ENCODE results near the gene KRT72. TPM values are rescaled to one million over a fixed set of nuclear protein-coding genes. Genes with fewer than 3 reads are reported as not detected.
"Not testable (repeated sequence)": the region's sequence is repeated elsewhere in the genome, so short reads cannot be mapped to it uniquely, and the experiment has no call there.

Gene KRT72
- polyA plus RNA-seq, 1 donor (not counting 4 experiments of a cell fraction or from before 2014, with no cell fraction given), result not detected

DNA sequence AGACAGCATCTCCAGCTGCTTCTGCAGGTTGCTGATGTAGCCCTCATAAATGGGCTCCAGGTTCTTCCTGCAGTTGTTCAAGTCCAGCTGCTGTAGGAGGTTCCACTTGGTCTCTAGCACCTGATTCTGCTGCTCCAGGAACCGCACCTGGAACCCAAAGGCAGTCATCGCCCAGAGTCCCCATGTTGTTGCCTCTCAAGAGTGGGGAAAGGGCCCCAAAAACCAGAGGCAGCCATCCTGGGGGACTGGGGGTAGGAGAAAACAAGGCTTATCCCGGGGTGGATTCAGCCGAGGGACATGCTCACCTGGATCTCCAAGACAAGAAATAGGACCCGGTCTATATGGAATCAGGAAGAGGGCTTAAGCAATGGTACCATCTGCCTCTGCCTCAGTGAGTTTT is 2.3 kb downstream of the KRT72 start:
- no peak overlapping the region for H3K9ac ChIP-seq (ENCODE audit: control insufficient read depth, extremely low read depth, insufficient read depth, low read length)
- dilution Hi-C loops (cut with MboI; ENCODE audit: extremely low pct_ligation_motif_present, low sequenced_read_pairs), result no loop called here
- no peak for FAIRE-seq
- H3K9me1 ChIP-seq (ENCODE audit: control insufficient read depth, extremely low read depth, insufficient read depth, low read length), result no peaks in the 10 kb centered on the region
- H4K20me1 ChIP-seq (ENCODE audit: control insufficient read depth, extremely low read depth, insufficient read depth, low read length), result no peaks in the 10 kb centered on the region
- no peak overlapping the region for H3K4me2 ChIP-seq (ENCODE audit: control insufficient read depth, extremely low read depth, insufficient read depth, low read depth, low read length)
- no peaks in the 10 kb centered on the region for H3K9me3 ChIP-seq (ENCODE audit: control insufficient read depth, low read depth, low read length)
- TF ChIP-seq, protein P1, sequence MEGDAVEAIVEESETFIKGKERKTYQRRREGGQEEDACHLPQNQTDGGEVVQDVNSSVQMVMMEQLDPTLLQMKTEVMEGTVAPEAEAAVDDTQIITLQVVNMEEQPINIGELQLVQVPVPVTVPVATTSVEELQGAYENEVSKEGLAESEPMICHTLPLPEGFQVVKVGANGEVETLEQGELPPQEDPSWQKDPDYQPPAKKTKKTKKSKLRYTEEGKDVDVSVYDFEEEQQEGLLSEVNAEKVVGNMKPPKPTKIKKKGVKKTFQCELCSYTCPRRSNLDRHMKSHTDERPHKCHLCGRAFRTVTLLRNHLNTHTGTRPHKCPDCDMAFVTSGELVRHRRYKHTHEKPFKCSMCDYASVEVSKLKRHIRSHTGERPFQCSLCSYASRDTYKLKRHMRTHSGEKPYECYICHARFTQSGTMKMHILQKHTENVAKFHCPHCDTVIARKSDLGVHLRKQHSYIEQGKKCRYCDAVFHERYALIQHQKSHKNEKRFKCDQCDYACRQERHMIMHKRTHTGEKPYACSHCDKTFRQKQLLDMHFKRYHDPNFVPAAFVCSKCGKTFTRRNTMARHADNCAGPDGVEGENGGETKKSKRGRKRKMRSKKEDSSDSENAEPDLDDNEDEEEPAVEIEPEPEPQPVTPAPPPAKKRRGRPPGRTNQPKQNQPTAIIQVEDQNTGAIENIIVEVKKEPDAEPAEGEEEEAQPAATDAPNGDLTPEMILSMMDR (optimal IDR thresholded peaks at IDR 0.05 in 1 of 3, IDR thresholded peaks at IDR 0.05 in 1 of 3, conservative IDR thresholded peaks at IDR 0.05 in 1 of 3; ENCODE audit: extremely low read depth in 1 of 3, insufficient read depth in 2 of 3, low read length in 3 of 3), result no peak
- TF ChIP-seq EZH2 (IDR thresholded peaks at IDR 0.05; ENCODE audit: low read length), result no peak
- H3K4me1 ChIP-seq (ENCODE audit: control insufficient read depth, extremely low read depth, insufficient read depth, low read length), result no peaks in the 10 kb centered on the region
- H3K27ac ChIP-seq (ENCODE audit: control insufficient read depth, insufficient read depth, low read length), result no peak overlapping the region
- H3K36me3 ChIP-seq (ENCODE audit: control insufficient read depth in 2 of 2, extremely low read depth in 1 of 2, insufficient read depth in 2 of 2, low read length in 2 of 2), result no peaks in the 10 kb centered on the region
- no peak overlapping the region for H2AFZ ChIP-seq (ENCODE audit: control insufficient read depth, low read length)
- DNase-seq (ENCODE audit: low read depth, low spot score), result no peak
- peaks cover 40% of the 10 kb centered on the region for H3K27me3 ChIP-seq (ENCODE audit: control insufficient read depth, extremely low read depth, insufficient read depth, low read length)
- no peaks in the 10 kb centered on the region for H3K79me2 ChIP-seq (ENCODE audit: control insufficient read depth, insufficient read depth, low read length)
- H3K4me3 ChIP-seq (ENCODE audit: control insufficient read depth in 2 of 3, extremely low read depth in 1 of 3, insufficient read depth in 2 of 3, low read depth in 1 of 3, low read length in 3 of 3), result no peak overlapping the region

DNA sequence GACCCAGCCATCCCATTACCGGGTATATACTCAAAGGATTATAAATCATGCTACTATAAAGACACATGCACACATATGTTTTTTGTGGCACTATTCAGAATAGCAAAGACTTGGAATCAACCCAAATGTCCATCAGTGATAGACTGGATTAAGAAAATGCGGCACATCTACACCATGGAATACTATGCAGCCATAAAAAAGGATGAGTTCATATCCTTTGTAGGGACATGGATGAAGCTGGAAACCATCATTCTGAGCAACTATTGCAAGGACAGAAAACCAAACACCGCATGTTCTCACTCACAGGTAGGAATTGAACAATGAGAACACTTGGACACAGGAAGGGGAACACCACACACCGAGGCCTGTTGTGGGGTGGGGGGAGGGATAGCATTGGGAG is 7.0 kb downstream of the KRT72 start:
- H3K79me2 ChIP-seq (ENCODE audit: control insufficient read depth, insufficient read depth, low read length); H2AFZ ChIP-seq (ENCODE audit: control insufficient read depth, low read length); H3K27ac ChIP-seq (ENCODE audit: control insufficient read depth, insufficient read depth, low read length); FAIRE-seq; DNase-seq (ENCODE audit: low read depth, low spot score); H3K9me1 ChIP-seq (ENCODE audit: control insufficient read depth, extremely low read depth, insufficient read depth, low read length); H3K4me2 ChIP-seq (ENCODE audit: control insufficient read depth, extremely low read depth, insufficient read depth, low read depth, low read length); H4K20me1 ChIP-seq (ENCODE audit: control insufficient read depth, extremely low read depth, insufficient read depth, low read length); H3K36me3 ChIP-seq (ENCODE audit: control insufficient read depth in 2 of 2, extremely low read depth in 1 of 2, insufficient read depth in 2 of 2, low read length in 2 of 2); H3K9me3 ChIP-seq (ENCODE audit: control insufficient read depth, low read depth, low read length); H3K4me1 ChIP-seq (ENCODE audit: control insufficient read depth, extremely low read depth, insufficient read depth, low read length); H3K9ac ChIP-seq (ENCODE audit: control insufficient read depth, extremely low read depth, insufficient read depth, low read length); dilution Hi-C loops (cut with MboI; ENCODE audit: extremely low pct_ligation_motif_present, low sequenced_read_pairs); H3K4me3 ChIP-seq (ENCODE audit: control insufficient read depth in 2 of 3, extremely low read depth in 1 of 3, insufficient read depth in 2 of 3, low read depth in 1 of 3, low read length in 3 of 3): not testable (repeated sequence)
- peaks cover 19% of the 10 kb centered on the region for H3K27me3 ChIP-seq (ENCODE audit: control insufficient read depth, extremely low read depth, insufficient read depth, low read length)

DNA sequence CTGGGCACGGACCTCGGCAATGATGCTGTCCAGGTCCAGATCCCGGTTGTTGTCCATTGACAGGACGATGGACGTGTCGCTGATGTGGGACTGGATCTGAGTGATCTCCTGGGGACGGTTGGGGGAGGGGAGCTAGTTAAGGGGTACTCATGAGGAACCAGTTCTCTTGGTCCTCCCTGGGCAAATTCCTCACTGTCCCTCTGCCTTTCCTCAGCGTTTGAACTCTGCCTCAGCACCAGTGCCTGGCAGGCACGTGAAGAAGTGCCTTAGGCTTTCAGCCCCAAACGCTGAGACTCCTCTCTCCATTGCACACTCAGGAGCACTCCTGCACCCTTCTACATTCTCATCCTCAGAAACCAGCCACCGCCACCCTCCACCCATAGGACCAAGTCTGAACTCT is 9.7 kb downstream of the KRT72 start:
- TF ChIP-seq EZH2 (IDR thresholded peaks at IDR 0.05; ENCODE audit: low read length), result no peak
- TF ChIP-seq, protein P1 (optimal IDR thresholded peaks at IDR 0.05 in 1 of 3, IDR thresholded peaks at IDR 0.05 in 1 of 3, conservative IDR thresholded peaks at IDR 0.05 in 1 of 3; ENCODE audit: extremely low read depth in 1 of 3, insufficient read depth in 2 of 3, low read length in 3 of 3), result no peak
- Histone ChIP-seq H3K36me3 (ENCODE audit: control insufficient read depth in 2 of 2, extremely low read depth in 1 of 2, insufficient read depth in 2 of 2, low read length in 2 of 2) (no peaks in the 10 kb centered on the region), H3K4me1 (ENCODE audit: control insufficient read depth, extremely low read depth, insufficient read depth, low read length) (no peaks in the 10 kb centered on the region), H4K20me1 (ENCODE audit: control insufficient read depth, extremely low read depth, insufficient read depth, low read length) (no peaks in the 10 kb centered on the region), H3K27me3 (ENCODE audit: control insufficient read depth, extremely low read depth, insufficient read depth, low read length) (peaks cover 7% of the 10 kb centered on the region), H3K27ac (ENCODE audit: control insufficient read depth, insufficient read depth, low read length) (no peak overlapping the region), H3K4me3 (ENCODE audit: control insufficient read depth in 2 of 3, extremely low read depth in 1 of 3, insufficient read depth in 2 of 3, low read depth in 1 of 3, low read length in 3 of 3) (no peak overlapping the region), H3K9ac (ENCODE audit: control insufficient read depth, extremely low read depth, insufficient read depth, low read length) (no peak overlapping the region), H3K9me3 (ENCODE audit: control insufficient read depth, low read depth, low read length) (no peaks in the 10 kb centered on the region), H3K79me2 (ENCODE audit: control insufficient read depth, insufficient read depth, low read length) (no peaks in the 10 kb centered on the region), H2AFZ (ENCODE audit: control insufficient read depth, low read length) (no peak overlapping the region), H3K4me2 (ENCODE audit: control insufficient read depth, extremely low read depth, insufficient read depth, low read depth, low read length) (no peak overlapping the region), H3K9me1 (ENCODE audit: control insufficient read depth, extremely low read depth, insufficient read depth, low read length) (no peaks in the 10 kb centered on the region)
- FAIRE-seq (no peak), DNase-seq (ENCODE audit: low read depth, low spot score) (no peak)
- dilution Hi-C loops (cut with MboI; ENCODE audit: extremely low pct_ligation_motif_present, low sequenced_read_pairs), result no loop called here

Data from keratinocyte (primary cell).